Natural killer cell treated with Interleukin-12 subunit alpha and Interleukin-12 subunit beta and Interleukin-15 and Interleukin-18, amount 100 ng/mL, for 72 hours (primary cell): ENCODE results near the gene DGUOK. TPM values are rescaled to one million over a fixed set of nuclear protein-coding genes. Genes with fewer than 3 reads are reported as not detected.

ENCODE experiments used
- ATAC-seq, 2 donors: fragments of 150-1000 bp; cut with Tn5 transposase in 1 of 2; sonication (Bioruptor Pico), chemical (Tn5 transposase) in 1 of 2; 2 replicates each; pipeline ENCODE4 v1.10.0; 2021
- DNase-seq: peaks from one replicate; pipeline ENCODE4 v3.0.0; 2022; ENCODE audit warnings: low spot score
- H3K27ac Mint-ChIP-seq, 2 donors: 1 replicate in 1 of 2; 2 replicates in 1 of 2; pipeline ENCODE4 v1.8.0; 2022; ENCODE audit warnings: mixed read lengths in 2 of 2, mild to moderate bottlenecking in 1 of 2, moderate library complexity in 1 of 2
- H3K27me3 Mint-ChIP-seq, 2 donors: 1 replicate in 1 of 2; 2 replicates in 1 of 2; pipeline ENCODE4 v1.8.0; 2022; ENCODE audit warnings: mixed read lengths in 2 of 2
- H3K36me3 Mint-ChIP-seq: one replicate; pipeline ENCODE4 v1.8.0; 2022; ENCODE audit warnings: mixed read lengths
- H3K4me1 Mint-ChIP-seq, 2 donors: 1 replicate in 1 of 2; 2 replicates in 1 of 2; pipeline ENCODE4 v1.8.0; 2022; ENCODE audit warnings: low read depth in 2 of 2, mixed read lengths in 2 of 2, mild to moderate bottlenecking in 1 of 2
- H3K4me3 Mint-ChIP-seq: one replicate; pipeline ENCODE4 v1.8.0; 2022; ENCODE audit warnings: mixed read lengths
- H3K9me3 Mint-ChIP-seq: 2 replicates; pipeline ENCODE4 v1.8.0; 2022; ENCODE audit warnings: mixed read lengths
- total RNA-seq, 2 donors: library from RNA; stranded (reverse); gene quantifications; one replicate each; pipeline ENCODE4 v1.2.3, GENCODE V29; 2022

The DGUOK gene
- total RNA-seq, 2 donors from 2014 or later = 87.1 to 92.6 TPM

- Mint-ChIP-seq H3K27ac (peak overlapping the region; percentile 33 to 89), H3K36me3 (no peaks in the 10 kb centered on the region), H3K4me1 (peaks cover 11 to 36% of the 10 kb centered on the region in 2 donors), H3K27me3 (no peaks in the 10 kb centered on the region), H3K4me3 (no peak overlapping the region), H3K9me3 (no peaks in the 10 kb centered on the region)
- no peak for ATAC-seq
- DNase-seq = no peak
Observed at GRCh38 chr2:73919596-73920228, 7.0 kb upstream of the DGUOK start.

GRCh38 chr2:73920577-73921545 lies 5.8 kb upstream of the DGUOK start:
- peak overlapping the region; percentile 26 to 74 for H3K27ac Mint-ChIP-seq
- peak in 1 of 2 donors; percentile 14 for ATAC-seq
- H3K9me3 Mint-ChIP-seq = no peaks in the 10 kb centered on the region
- H3K27me3 Mint-ChIP-seq = no peaks in the 10 kb centered on the region
- H3K4me1 Mint-ChIP-seq = peaks cover 12 to 32% of the 10 kb centered on the region in 2 donors
- DNase-seq = no peak
- H3K4me3 Mint-ChIP-seq = no peak overlapping the region
- H3K36me3 Mint-ChIP-seq = no peaks in the 10 kb centered on the region

- ATAC-seq = no peak
- H3K9me3 Mint-ChIP-seq = no peaks in the 10 kb centered on the region
- peak overlapping the region; percentile 26 to 72 for H3K27ac Mint-ChIP-seq
- peaks cover 19 to 31% of the 10 kb centered on the region in 2 donors for H3K4me1 Mint-ChIP-seq
- H3K4me3 Mint-ChIP-seq = no peak overlapping the region
- no peaks in the 10 kb centered on the region for H3K27me3 Mint-ChIP-seq
- no peak for DNase-seq
- no peaks in the 10 kb centered on the region for H3K36me3 Mint-ChIP-seq
Observed at GRCh38 chr2:73921581-73921980, 5.1 kb upstream of the DGUOK start.

- peak overlapping the region in 1 of 2 donors; percentile 62 for H3K27ac Mint-ChIP-seq
- H3K36me3 Mint-ChIP-seq = peaks cover 1% of the 10 kb centered on the region
- no peak overlapping the region for H3K4me3 Mint-ChIP-seq
- ATAC-seq (no peak), DNase-seq (no peak)
- H3K27me3 Mint-ChIP-seq = no peaks in the 10 kb centered on the region
- peaks cover 17 to 28% of the 10 kb centered on the region in 2 donors for H3K4me1 Mint-ChIP-seq
- no peaks in the 10 kb centered on the region for H3K9me3 Mint-ChIP-seq
Observed at GRCh38 chr2:73922681-73923080, 4.0 kb upstream of the DGUOK start.

- no peaks in the 10 kb centered on the region for H3K27me3 Mint-ChIP-seq
- peaks cover 37% of the 10 kb centered on the region in 2 donors for H3K4me1 Mint-ChIP-seq
- no peak for DNase-seq
- peaks cover 22% of the 10 kb centered on the region for H3K36me3 Mint-ChIP-seq
- no peak overlapping the region for H3K27ac Mint-ChIP-seq
- no peak overlapping the region for H3K4me3 Mint-ChIP-seq
- no peaks in the 10 kb centered on the region for H3K9me3 Mint-ChIP-seq
- ATAC-seq = no peak
Observed at GRCh38 chr2:73925033-73925704, 1.5 kb upstream of the DGUOK start.

GRCh38 chr2:73925853-73926492 lies 707 bp upstream of the DGUOK start:
- Mint-ChIP-seq H3K4me3 (peak overlapping the region; percentile 92), H3K36me3 (peaks cover 22% of the 10 kb centered on the region), H3K27ac (peak overlapping the region; percentile 94 to 97), H3K4me1 (peaks cover 33 to 43% of the 10 kb centered on the region in 2 donors), H3K9me3 (no peaks in the 10 kb centered on the region), H3K27me3 (no peaks in the 10 kb centered on the region)
- ATAC-seq (no peak), DNase-seq (no peak)

GRCh38 chr2:73927344-73927743 lies 664 bp downstream of the DGUOK start:
- peak overlapping the region; percentile 92 for H3K4me3 Mint-ChIP-seq
- no peak for ATAC-seq
- H3K27ac Mint-ChIP-seq = peak overlapping the region; percentile 94 to 97
- no peaks in the 10 kb centered on the region for H3K9me3 Mint-ChIP-seq
- H3K36me3 Mint-ChIP-seq = peaks cover 22% of the 10 kb centered on the region
- DNase-seq = no peak
- H3K27me3 Mint-ChIP-seq = no peaks in the 10 kb centered on the region
- H3K4me1 Mint-ChIP-seq = peaks cover 45 to 57% of the 10 kb centered on the region in 2 donors

- peak overlapping the region; percentile 15 to 65 for H3K27ac Mint-ChIP-seq
- ATAC-seq (no peak), DNase-seq (no peak)
- H3K4me1 Mint-ChIP-seq = peaks cover 55 to 73% of the 10 kb centered on the region in 2 donors
- H3K27me3 Mint-ChIP-seq = no peaks in the 10 kb centered on the region
- H3K4me3 Mint-ChIP-seq = peak overlapping the region; percentile 82
- no peaks in the 10 kb centered on the region for H3K9me3 Mint-ChIP-seq
- peaks cover 22% of the 10 kb centered on the region for H3K36me3 Mint-ChIP-seq
Observed at GRCh38 chr2:73928963-73929347, 2.3 kb downstream of the DGUOK start.

- Mint-ChIP-seq H3K4me1 (peaks cover 57 to 75% of the 10 kb centered on the region in 2 donors), H3K27me3 (no peaks in the 10 kb centered on the region), H3K9me3 (no peaks in the 10 kb centered on the region), H3K4me3 (peak overlapping the region; percentile 82), H3K36me3 (peaks cover 22% of the 10 kb centered on the region), H3K27ac (peak overlapping the region; percentile 15 to 65)
- DNase-seq = no peak
- ATAC-seq = no peak
Observed at GRCh38 chr2:73930386-73930785, 3.7 kb downstream of the DGUOK start.

- no peaks in the 10 kb centered on the region for H3K27me3 Mint-ChIP-seq
- ATAC-seq (peak; percentile 93 to 96), DNase-seq (peak; percentile 62)
- H3K36me3 Mint-ChIP-seq = peaks cover 22% of the 10 kb centered on the region
- peak overlapping the region; percentile 67 for H3K4me3 Mint-ChIP-seq
- H3K9me3 Mint-ChIP-seq = no peaks in the 10 kb centered on the region
- H3K4me1 Mint-ChIP-seq = peaks cover 57 to 73% of the 10 kb centered on the region in 2 donors
- H3K27ac Mint-ChIP-seq = peak overlapping the region; percentile 53 to 69
Observed at GRCh38 chr2:73931531-73932500, 5.1 kb downstream of the DGUOK start.

- ATAC-seq = no peak
- H3K36me3 Mint-ChIP-seq = peaks cover 15% of the 10 kb centered on the region
- H3K27ac Mint-ChIP-seq = peak overlapping the region; percentile 38 to 69
Observed at GRCh38 chr2:73933194-73933593, 6.5 kb downstream of the DGUOK start.

GRCh38 chr2:73935641-73936040 lies 9.0 kb downstream of the DGUOK start:
- peaks cover 65 to 78% of the 10 kb centered on the region in 2 donors for H3K4me1 Mint-ChIP-seq
- H3K27me3 Mint-ChIP-seq = no peaks in the 10 kb centered on the region
- DNase-seq (no peak), ATAC-seq (no peak)
- H3K27ac Mint-ChIP-seq = no peak overlapping the region
- no peaks in the 10 kb centered on the region for H3K9me3 Mint-ChIP-seq
- H3K36me3 Mint-ChIP-seq = peaks cover 6% of the 10 kb centered on the region
- no peak overlapping the region for H3K4me3 Mint-ChIP-seq

More at GRCh38 chr2:73933194-73933593, 6.5 kb downstream of the DGUOK start:
- no peak for DNase-seq
- H3K4me1 Mint-ChIP-seq = peaks cover 65 to 80% of the 10 kb centered on the region in 2 donors
- no peak overlapping the region for H3K4me3 Mint-ChIP-seq
- no peaks in the 10 kb centered on the region for H3K27me3 Mint-ChIP-seq
- H3K9me3 Mint-ChIP-seq = no peaks in the 10 kb centered on the region
